Thyroid gland (tissue), 4 donors: ENCODE measurements around the gene KDM4B.

Experiments
- POLR2A ChIP-seq, 2 donors: fragments of 450-650 bp; IDR thresholded peaks; one replicate each; pipeline ENCODE4 v1.6.1; 2017; ENCODE audit warnings: antibody characterized with exemption in 2 of 2, mild to moderate bottlenecking in 2 of 2, moderate library complexity in 1 of 2
- TF ChIP-seq, protein P1 (sequence below), 6 experiments: fragments of 200-600 bp in 3 of 6; fragments of 450-650 bp in 3 of 6; sonication (generic) in 3 of 6; IDR thresholded peaks; one replicate each; pipeline ENCODE4 v1.5.1; 2016 to 2019; ENCODE audit warnings: antibody characterized with exemption in 6 of 6, mild to moderate bottlenecking in 2 of 6, inconsistent platforms in 1 of 6, moderate library complexity in 1 of 6

DNA sequence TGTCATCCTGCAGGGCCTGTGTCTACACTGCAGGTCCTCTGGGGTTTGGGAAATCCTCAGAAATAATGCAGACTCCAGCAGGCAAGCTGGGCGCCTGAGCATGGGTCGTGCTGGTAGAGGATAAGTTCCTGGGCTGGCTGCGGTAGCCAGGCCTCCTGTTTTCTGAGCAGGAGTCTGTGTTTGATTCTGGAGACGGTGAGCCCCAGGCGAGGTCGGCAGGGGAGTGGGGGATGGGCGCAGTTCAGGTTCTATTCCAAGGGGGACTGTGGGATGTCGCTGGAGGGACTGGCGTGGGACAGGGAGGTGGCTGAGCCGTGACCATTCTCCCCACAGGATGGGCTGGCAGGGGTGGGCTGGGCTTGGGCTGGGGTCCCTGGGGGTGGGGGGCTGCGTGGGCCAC, 154.7 kb downstream of the KDM4B start:
- no peak for TF ChIP-seq POLR2A (IDR thresholded peaks at IDR 0.05)
- TF ChIP-seq, protein P1, sequence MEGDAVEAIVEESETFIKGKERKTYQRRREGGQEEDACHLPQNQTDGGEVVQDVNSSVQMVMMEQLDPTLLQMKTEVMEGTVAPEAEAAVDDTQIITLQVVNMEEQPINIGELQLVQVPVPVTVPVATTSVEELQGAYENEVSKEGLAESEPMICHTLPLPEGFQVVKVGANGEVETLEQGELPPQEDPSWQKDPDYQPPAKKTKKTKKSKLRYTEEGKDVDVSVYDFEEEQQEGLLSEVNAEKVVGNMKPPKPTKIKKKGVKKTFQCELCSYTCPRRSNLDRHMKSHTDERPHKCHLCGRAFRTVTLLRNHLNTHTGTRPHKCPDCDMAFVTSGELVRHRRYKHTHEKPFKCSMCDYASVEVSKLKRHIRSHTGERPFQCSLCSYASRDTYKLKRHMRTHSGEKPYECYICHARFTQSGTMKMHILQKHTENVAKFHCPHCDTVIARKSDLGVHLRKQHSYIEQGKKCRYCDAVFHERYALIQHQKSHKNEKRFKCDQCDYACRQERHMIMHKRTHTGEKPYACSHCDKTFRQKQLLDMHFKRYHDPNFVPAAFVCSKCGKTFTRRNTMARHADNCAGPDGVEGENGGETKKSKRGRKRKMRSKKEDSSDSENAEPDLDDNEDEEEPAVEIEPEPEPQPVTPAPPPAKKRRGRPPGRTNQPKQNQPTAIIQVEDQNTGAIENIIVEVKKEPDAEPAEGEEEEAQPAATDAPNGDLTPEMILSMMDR (IDR thresholded peaks at IDR 0.05) = no peak
